Activated CD8-positive, alpha-beta memory T cell treated with anti-CD3 and anti-CD28 coated beads for 1 hour (primary cell): Measurements from ENCODE around the gene ANKDD1B.
"Not testable (repeated sequence)": the region's sequence is repeated elsewhere in the genome, so short reads cannot be mapped to it uniquely, and the experiment has no call there.

Experiments used
- DNase-seq, 2 donors: peaks; one replicate each; pipeline ENCODE4 v3.0.0-alpha.2; 2020; ENCODE audit warnings: low read depth in 1 of 2; ENCODE audit errors: extremely low read depth in 1 of 2

Gene ANKDD1B

DNA sequence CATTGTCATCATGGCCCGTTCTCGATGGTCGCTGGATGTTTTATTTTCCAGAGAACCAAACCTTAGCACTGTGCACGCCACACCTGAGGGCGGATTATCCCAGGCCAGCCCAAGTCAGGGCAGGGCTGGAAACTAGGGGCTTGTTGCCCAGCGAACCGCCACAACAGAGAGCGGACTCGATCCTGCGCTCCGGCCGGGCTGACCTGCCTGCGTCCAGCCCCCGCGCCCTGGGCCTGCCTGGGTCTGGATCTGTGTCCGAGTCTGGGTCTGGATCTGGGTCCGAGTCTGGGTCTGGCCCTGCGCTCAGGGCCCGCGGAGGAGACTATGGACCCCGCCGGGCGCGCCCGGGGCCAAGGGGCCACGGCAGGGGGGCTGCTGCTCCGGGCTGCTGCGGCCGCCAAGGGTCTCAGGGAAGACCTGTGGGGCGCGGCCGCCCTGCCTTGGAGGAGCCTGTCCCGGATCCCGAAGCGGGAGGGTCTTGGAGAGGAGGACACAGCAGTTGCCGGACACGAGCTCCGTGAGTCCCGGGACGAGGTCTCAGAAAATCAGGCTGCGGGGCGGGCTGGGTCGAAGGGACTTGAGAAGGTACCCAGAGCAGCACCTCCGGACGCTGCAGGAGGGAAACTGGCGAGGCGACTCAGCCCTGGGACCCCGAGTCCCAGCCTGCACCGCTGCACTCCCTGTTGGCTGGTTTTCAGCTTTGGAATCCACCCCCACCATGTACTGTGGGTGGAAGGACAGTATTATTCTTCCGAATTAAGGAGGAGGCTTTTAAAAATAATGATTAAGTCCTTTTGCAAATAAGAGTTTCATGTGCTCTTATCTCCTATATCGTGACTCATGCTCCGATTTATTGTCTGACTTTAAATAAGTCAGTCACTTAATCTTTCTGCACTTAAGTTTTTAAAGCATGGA is at the start of gene ANKDD1B:
Gene ANKDD1B, plus strand, starts transcription at position 143 of the 915 bp plus-strand sequence. Its CDS starts 182 bp downstream, at position 325.
- no peak for DNase-seq

DNA sequence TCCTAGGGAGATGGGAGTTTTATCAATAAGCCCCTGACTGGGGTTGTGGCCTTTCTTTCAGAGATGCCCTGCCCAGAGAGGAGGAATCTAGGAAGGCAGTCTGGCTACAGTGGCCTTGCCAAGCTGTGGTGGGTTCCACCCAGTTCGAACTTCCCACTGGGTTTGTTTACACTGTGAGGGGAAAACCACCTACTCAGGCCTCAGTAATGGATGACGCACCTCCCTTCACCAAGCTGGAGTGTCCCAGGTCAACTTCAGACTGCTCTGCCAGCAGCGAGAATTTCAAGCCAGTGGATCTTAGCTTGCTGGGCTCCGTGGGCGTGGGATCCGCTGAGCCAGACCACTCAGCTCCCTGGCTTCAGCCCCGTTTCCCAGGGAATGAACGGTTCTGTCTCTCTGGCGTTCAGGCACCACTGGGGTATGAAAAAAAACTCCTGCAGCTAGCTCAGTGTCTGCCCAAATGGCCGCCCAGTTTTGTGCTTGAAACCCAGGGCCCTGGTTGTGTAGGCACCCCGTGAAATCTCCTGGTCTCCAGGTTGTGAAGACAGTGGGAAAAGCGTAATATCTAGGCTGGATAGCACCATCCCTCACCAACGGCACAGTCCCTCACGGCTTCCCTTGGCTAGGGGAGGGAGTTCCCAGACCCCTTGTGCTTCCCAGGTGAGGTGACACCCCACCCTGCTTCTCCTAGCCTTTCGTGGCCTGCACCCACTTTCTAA is 45.1 kb upstream of the ANKDD1B start:
- DNase-seq = not testable (repeated sequence)

DNA sequence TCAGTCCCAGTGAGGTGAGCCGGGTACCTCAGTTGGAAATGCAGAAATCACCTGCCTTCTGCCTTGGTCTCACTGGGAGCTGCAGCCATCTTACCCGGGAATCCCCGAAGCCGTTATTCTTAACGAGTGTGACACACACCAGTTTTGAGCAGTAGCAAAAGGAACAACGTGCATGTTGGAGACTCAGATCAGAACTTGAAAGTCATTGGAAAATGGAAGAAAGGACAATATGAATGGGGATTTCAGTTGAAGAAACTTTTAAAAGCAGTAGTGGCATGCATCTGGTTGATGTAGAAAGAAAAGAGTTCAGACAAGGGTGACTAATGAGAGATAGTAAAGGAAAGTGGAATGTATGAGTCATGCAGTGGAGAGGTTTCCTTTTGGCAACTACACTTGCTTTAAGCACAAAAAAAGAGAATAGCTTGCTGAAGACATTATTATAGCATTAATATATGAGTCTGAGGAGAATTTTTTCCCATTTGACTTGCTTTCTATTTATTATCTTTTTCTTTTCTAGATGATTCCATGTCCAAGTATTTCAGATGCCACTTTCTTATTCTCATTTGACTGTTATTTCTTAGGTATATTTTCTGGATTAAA is 44.4 kb upstream of the ANKDD1B start:
- no peak for DNase-seq

- no peak for DNase-seq
Observed at GRCh38 chr5:75567710-75568109, 43.5 kb upstream of the ANKDD1B start.

- no peak for DNase-seq
Observed at GRCh38 chr5:75568202-75568601, 43.1 kb upstream of the ANKDD1B start.

DNA sequence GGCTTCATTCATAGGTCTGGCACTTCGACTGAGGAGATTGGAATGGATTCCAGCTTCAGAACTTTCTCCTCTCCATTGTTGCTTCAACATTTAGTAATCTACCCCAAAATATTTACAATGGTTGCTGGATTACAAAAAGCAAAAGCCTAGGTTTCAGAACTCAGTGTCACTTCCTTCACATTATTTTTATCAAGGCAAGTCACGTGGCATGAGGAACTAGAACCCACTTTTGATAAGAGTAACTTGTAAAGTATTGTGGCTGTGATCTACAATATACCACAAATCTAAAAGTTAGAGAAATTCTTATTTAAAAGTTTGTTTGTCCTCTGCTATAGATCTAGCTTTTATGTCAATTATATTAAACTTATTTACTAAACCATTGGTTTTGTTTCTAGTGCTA is 39.7 kb upstream of the ANKDD1B start:
- no peak for DNase-seq

- DNase-seq = no peak
Observed at GRCh38 chr5:75574791-75575190, 36.5 kb upstream of the ANKDD1B start.

- not testable (repeated sequence) for DNase-seq
Observed at GRCh38 chr5:75578280-75578679, 33.0 kb upstream of the ANKDD1B start.

DNA sequence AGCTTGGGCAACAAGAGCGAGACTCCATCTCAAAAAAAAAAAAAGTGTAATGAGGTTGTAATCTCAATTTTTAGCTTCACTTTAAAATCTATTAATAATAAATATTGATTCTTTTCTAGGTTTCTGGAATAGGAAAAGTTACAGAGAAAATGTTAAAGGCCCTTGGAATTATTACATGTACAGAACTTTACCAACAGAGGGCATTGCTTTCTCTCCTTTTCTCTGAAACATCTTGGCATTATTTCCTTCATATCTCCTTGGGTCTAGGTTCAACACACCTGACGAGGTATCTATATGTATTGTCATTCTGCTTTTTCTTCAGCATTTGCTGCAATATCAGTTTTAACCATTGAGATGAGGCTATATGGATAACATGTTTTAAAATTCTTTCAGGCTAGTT is 26.6 kb upstream of the ANKDD1B start:
- DNase-seq = no peak

GRCh38 chr5:75588666-75589065 is 22.6 kb upstream of the ANKDD1B start:
- no peak for DNase-seq

DNA sequence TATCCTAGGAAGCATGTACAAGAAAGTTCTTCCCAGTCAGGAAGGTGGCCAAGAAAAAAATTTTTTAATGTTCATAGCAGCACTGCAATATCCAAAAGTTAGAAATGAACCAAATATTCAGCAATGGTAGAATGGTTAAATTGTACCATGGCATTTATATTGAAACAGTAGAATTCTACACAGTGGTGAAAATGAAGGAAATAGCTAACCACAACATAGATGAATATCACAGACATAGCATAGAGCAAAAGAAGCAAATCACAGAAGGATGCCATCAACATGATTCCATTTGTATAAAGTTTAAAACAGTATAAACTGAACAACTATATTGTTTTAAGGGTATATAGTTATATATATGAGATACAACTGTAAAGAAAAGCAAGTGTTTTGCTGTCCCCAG is 10.7 kb upstream of the ANKDD1B start:
- no peak for DNase-seq

DNA sequence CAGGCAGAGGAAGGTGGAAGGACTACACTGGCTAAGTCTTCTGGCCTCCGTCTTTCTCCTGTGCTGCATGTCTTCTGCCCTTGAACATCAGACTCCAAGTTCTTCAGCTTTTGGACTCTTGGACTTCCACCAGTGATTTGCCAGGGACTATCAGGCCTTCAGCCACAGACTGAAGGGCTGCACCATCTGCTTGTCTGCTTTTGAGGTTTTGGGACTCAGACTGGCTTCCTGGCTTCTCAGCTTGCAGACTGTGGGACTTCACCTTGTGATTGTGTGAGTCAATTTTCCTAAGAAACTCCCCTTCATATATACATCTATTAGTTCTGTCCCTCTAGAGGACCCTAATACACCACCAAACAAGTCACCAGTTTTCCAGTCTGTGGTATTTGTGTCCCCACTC is 9.7 kb upstream of the ANKDD1B start:
- no peak for DNase-seq

DNA sequence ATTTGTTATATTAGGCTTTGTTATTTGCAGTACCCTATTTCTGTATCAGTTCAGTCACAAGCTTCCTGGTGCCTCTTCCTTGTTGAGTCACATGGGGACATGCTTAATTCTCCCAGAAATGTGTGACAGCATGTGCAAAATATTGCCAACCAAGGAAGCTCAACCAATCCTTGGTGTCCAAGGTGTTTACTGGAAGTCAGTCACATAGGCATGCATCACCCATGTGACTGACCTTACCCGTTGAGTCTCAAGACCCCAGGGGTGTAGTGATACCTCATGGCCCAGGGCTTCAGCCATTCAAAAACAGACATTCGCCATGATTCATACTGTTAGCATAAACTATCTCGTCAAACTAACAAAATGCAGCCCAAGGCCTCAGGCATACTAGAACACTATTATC is 9.3 kb upstream of the ANKDD1B start:
- no peak for DNase-seq

- no peak for DNase-seq
Observed at GRCh38 chr5:75603371-75603770, 7.9 kb upstream of the ANKDD1B start.

GRCh38 chr5:75603821-75604220 is 7.4 kb upstream of the ANKDD1B start:
- no peak for DNase-seq

GRCh38 chr5:75607341-75607740 is 3.9 kb upstream of the ANKDD1B start:
- DNase-seq = not testable (repeated sequence)

- DNase-seq = no peak
Observed at GRCh38 chr5:75608870-75609269, 2.4 kb upstream of the ANKDD1B start.

GRCh38 chr5:75610201-75610600 is 1.1 kb upstream of the ANKDD1B start:
- DNase-seq = no peak

- not testable (repeated sequence) for DNase-seq
Observed at GRCh38 chr5:75610859-75611310, 368 bp upstream of the ANKDD1B start.

DNA sequence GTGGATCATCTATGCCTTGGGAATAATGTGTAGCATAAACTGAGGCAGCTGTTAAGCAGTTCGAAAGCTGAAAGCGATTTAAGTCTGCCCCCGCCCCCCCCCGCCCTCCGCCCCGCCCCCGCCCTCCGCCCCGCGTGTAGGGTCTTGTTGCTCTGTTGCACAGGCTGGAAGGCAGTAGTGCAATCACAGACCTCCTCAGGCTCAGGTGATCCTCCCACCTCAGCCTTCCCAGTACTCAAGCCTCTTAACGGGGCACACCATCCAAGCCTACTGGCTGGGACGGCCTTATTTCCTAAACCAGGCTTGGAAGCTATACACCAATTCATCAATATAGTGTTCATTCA is 945 bp downstream of the ANKDD1B start:
- no peak for DNase-seq

DNA sequence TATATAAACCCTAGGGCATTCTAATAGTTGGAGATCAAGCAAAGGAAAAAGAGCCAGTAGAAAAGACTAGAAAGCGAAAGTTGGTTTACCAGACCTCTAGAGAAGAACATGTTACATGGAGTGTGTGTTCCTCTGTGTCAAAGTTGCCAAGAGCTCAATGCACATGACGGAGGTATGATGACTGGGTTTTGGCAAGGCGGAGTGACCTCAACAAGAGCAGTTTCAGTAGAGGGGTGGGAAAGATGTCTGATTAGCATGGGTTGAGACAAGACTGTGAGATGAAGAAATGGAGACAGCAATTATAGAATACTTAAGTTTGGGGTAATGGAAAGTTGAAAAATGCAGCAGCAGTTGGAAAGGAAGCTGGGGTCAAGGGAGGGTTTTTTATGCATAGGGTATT is 1.6 kb downstream of the ANKDD1B start:
- DNase-seq = no peak

GRCh38 chr5:75614176-75614575 is 2.9 kb downstream of the ANKDD1B start:
- DNase-seq = no peak
